Calu3 (cell line): ENCODE results near the gene CILP2. TPM values are rescaled to one million over a fixed set of nuclear protein-coding genes. Genes with fewer than 3 reads are reported as not detected.

Experiments used
- BruUV-seq: library from RNA; stranded (reverse); fragments of 400-500 nt; replicated peaks from 2 replicates; lab custom pipeline; 2021; lab: Mats Ljungman, UMichigan
- CTCF ChIA-PET: fragments of 300-600 bp; sonication (Branson Sonifier 250); formaldehyde crosslinking; loops from one replicate; lab custom pipeline; 2022; ENCODE audit warnings: antibody characterized with exemption; lab: Charles Lee
- DNase-seq: peaks from one replicate; pipeline ENCODE4 v3.0.0; 2022
- H3K27ac Mint-ChIP-seq: one replicate; pipeline ENCODE4 v1.8.0; 2022; ENCODE audit warnings: mixed read lengths; ENCODE audit not compliant: unreplicated experiment
- H3K27me3 Mint-ChIP-seq: one replicate; pipeline ENCODE4 v1.8.0; 2022; ENCODE audit warnings: mixed read lengths; ENCODE audit not compliant: unreplicated experiment
- H3K36me3 Mint-ChIP-seq: one replicate; pipeline ENCODE4 v1.8.0; 2022; ENCODE audit warnings: mild to moderate bottlenecking, moderate library complexity, mixed read lengths; ENCODE audit not compliant: insufficient read depth, unreplicated experiment
- H3K4me1 Mint-ChIP-seq: one replicate; pipeline ENCODE4 v1.8.0; 2022; ENCODE audit warnings: mild to moderate bottlenecking, low read depth, mixed read lengths; ENCODE audit not compliant: unreplicated experiment
- H3K4me3 Mint-ChIP-seq: one replicate; pipeline ENCODE4 v1.8.0; 2022; ENCODE audit warnings: mild to moderate bottlenecking, low read depth, moderate library complexity, mixed read lengths; ENCODE audit not compliant: unreplicated experiment
- H3K9me3 Mint-ChIP-seq: one replicate; pipeline ENCODE4 v1.8.0; 2022; ENCODE audit warnings: low read depth, mixed read lengths; ENCODE audit not compliant: unreplicated experiment
- intact Hi-C: fragments of 100-400 bp; cut with micrococcal nuclease; formaldehyde crosslinking; loops from one replicate; pipeline ENCODE4 v1.10.0; 2022; ENCODE audit not compliant: unreplicated experiment
- total RNA-seq: library from RNA; stranded (reverse); gene quantifications from 2 replicates; pipeline ENCODE4 v1.2.3, GENCODE V29; 2022
- TF ChIP-seq, protein P1 (sequence below): fragments of 200-600 bp; IDR thresholded peaks from one replicate; pipeline ENCODE4 v1.8.0; 2022; ENCODE audit warnings: antibody characterized with exemption; ENCODE audit not compliant: unreplicated experiment

CILP2 gene
- total RNA-seq, 1 experiment from 2014 or later: 1.3 TPM

DNA sequence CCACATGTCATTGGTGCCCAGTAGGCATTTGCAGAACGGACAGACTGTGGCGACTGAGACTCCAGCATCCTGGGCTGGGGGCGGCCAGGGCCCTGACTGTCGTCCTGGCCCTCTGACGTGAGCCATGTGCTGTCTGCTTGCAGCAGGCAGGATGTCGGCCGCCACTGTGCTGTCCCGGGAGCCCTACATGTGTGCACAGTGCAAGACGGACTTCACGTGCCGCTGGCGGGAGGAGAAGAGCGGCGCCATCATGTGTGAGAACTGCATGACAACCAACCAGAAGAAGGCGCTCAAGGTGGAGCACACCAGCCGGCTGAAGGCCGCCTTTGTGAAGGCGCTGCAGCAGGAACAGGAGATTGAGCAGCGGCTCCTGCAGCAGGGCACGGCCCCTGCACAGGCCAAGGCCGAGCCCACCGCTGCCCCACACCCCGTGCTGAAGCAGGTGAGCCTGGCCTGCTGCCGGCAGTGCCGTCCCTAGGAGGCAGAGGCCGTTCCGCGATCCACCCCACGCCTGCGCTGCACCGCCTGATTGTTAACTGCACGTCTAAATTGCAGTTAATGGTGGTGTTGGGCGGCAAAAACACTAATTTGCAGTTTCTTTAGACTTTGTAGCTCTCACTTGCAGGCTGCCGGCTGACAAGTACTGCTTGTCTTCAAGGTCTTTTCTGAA is 37.0 kb upstream of the CILP2 start:
- DNase-seq: no peak
- H3K4me1 Mint-ChIP-seq: no peaks in the 10 kb centered on the region
- no TSS peak for BruUV-seq
- no peaks in the 10 kb centered on the region for H3K27me3 Mint-ChIP-seq
- no peak overlapping the region for H3K4me3 Mint-ChIP-seq
- TF ChIP-seq, protein P1, sequence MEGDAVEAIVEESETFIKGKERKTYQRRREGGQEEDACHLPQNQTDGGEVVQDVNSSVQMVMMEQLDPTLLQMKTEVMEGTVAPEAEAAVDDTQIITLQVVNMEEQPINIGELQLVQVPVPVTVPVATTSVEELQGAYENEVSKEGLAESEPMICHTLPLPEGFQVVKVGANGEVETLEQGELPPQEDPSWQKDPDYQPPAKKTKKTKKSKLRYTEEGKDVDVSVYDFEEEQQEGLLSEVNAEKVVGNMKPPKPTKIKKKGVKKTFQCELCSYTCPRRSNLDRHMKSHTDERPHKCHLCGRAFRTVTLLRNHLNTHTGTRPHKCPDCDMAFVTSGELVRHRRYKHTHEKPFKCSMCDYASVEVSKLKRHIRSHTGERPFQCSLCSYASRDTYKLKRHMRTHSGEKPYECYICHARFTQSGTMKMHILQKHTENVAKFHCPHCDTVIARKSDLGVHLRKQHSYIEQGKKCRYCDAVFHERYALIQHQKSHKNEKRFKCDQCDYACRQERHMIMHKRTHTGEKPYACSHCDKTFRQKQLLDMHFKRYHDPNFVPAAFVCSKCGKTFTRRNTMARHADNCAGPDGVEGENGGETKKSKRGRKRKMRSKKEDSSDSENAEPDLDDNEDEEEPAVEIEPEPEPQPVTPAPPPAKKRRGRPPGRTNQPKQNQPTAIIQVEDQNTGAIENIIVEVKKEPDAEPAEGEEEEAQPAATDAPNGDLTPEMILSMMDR: no peak
- CTCF ChIA-PET: interaction anchor here (0.7 kb wide), 1 partner anchor 12 kb away, joined by 3 read pairs; no protein-coding TSS in a partner anchor
- no peaks in the 10 kb centered on the region for H3K9me3 Mint-ChIP-seq
- no peak overlapping the region for H3K27ac Mint-ChIP-seq
- peaks cover 32% of the 10 kb centered on the region for H3K36me3 Mint-ChIP-seq
- intact Hi-C loops: no loop called here

- no TSS peak for BruUV-seq
- Mint-ChIP-seq H3K9me3 (no peaks in the 10 kb centered on the region), H3K27me3 (no peaks in the 10 kb centered on the region), H3K4me1 (no peaks in the 10 kb centered on the region), H3K36me3 (peaks cover 25% of the 10 kb centered on the region), H3K27ac (no peak overlapping the region), H3K4me3 (no peak overlapping the region)
- CTCF ChIA-PET: interaction anchor here (0.7 kb wide), 1 partner anchor 11 kb away, joined by 3 read pairs; no protein-coding TSS in a partner anchor
- intact Hi-C loops: no loop called here
- TF ChIP-seq, protein P1: no peak
- no peak for DNase-seq
Observed at GRCh38 chr19:19501798-19502197, 36.3 kb upstream of the CILP2 start.

DNA sequence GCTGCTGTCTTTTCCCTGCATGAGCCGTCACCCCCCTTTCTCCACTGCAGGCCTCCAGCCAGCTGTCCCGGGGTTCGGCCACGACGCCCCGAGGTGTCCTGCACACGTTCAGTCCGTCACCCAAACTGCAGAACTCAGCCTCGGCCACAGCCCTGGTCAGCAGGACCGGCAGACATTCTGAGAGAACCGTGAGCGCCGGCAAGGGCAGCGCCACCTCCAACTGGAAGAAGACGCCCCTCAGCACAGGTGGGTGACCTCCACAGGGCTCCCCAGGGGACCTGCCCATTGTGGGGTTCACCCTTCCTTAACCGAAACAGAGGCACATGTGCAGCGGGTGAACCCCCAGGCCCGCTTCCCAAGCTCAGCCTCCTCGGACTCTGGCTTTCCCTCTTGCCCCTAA is 35.8 kb upstream of the CILP2 start:
- no peaks in the 10 kb centered on the region for H3K9me3 Mint-ChIP-seq
- intact Hi-C loops: no loop called here
- H3K4me1 Mint-ChIP-seq: no peaks in the 10 kb centered on the region
- H3K4me3 Mint-ChIP-seq: no peak overlapping the region
- no peak overlapping the region for H3K27ac Mint-ChIP-seq
- CTCF ChIA-PET: no interaction called here
- DNase-seq: no peak
- TF ChIP-seq, protein P1: no peak
- no TSS peak for BruUV-seq
- no peaks in the 10 kb centered on the region for H3K27me3 Mint-ChIP-seq
- H3K36me3 Mint-ChIP-seq: peaks cover 28% of the 10 kb centered on the region

- CTCF ChIA-PET: no interaction called here
- Mint-ChIP-seq H3K9me3 (no peaks in the 10 kb centered on the region), H3K27me3 (no peaks in the 10 kb centered on the region), H3K27ac (no peak overlapping the region), H3K36me3 (peaks cover 35% of the 10 kb centered on the region), H3K4me3 (no peak overlapping the region), H3K4me1 (no peaks in the 10 kb centered on the region)
- TF ChIP-seq, protein P1: no peak
- no peak for DNase-seq
- intact Hi-C loops: no loop called here
- no TSS peak for BruUV-seq
Observed at GRCh38 chr19:19502808-19503602, 35.1 kb upstream of the CILP2 start.
